ENCODE results near the gene USHBP1.

The USHBP1 gene

GRCh38 chr19:17235300-17235970 is 29.1 kb downstream of the USHBP1 start:
- Histone ChIP-seq H3K27ac (ENCODE audit: poor library complexity, severe bottlenecking) (peak overlapping the region; percentile 84), H3K36me3 (ENCODE audit: low read depth) (peaks cover 69% of the 10 kb centered on the region), H3K4me1 (ENCODE audit: insufficient read depth, poor library complexity, severe bottlenecking) (peaks cover 8% of the 10 kb centered on the region), H3K4me3 (ENCODE audit: severe bottlenecking) (peak overlapping the region; percentile 60), H3K27me3 (ENCODE audit: insufficient read depth, poor library complexity, severe bottlenecking) (no peaks in the 10 kb centered on the region), H3K9me3 (ENCODE audit: severe bottlenecking) (no peaks in the 10 kb centered on the region)
- ATAC-seq (ENCODE audit: low read depth), result peak; percentile 65
- peak; percentile 55 for TF ChIP-seq CTCF (IDR thresholded peaks at IDR 0.05; ENCODE audit: poor library complexity, severe bottlenecking)
- peak; percentile 72 for DNase-seq (ENCODE audit: low spot score)

DNA sequence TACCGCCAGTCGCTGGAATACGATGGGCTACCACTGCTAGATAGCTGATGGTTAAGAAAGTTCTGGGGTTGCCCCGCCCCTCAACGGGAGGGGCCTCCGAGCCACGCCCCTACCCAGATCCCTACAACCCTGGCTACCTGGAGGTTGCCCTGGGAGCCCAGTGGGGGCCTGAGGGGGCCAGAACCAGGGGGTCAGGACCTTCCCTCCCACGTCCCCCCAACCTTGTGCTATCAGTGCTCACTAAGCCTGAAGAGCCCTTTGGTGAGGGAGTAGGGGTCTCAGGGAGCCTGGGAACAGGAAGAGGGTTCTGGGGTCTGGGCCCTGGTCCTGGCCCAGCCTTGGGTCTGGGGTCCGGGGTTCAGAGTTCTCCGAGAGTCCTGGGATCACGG is 29.6 kb downstream of the USHBP1 start:
- H3K27me3 ChIP-seq (ENCODE audit: insufficient read depth, poor library complexity, severe bottlenecking), result no peaks in the 10 kb centered on the region
- peak overlapping the region; percentile 84 for H3K27ac ChIP-seq (ENCODE audit: poor library complexity, severe bottlenecking)
- DNase-seq (ENCODE audit: low spot score), result peak; percentile 70
- H3K4me1 ChIP-seq (ENCODE audit: insufficient read depth, poor library complexity, severe bottlenecking), result peaks cover 8% of the 10 kb centered on the region
- no peak for TF ChIP-seq CTCF (IDR thresholded peaks at IDR 0.05; ENCODE audit: poor library complexity, severe bottlenecking)
- no peaks in the 10 kb centered on the region for H3K9me3 ChIP-seq (ENCODE audit: severe bottlenecking)
- peak; percentile 76 for ATAC-seq (ENCODE audit: low read depth)
- H3K36me3 ChIP-seq (ENCODE audit: low read depth), result peaks cover 64% of the 10 kb centered on the region
- H3K4me3 ChIP-seq (ENCODE audit: severe bottlenecking), result peak overlapping the region; percentile 60

- no peak for DNase-seq (ENCODE audit: low spot score)
- no peak overlapping the region for H3K4me3 ChIP-seq (ENCODE audit: severe bottlenecking)
- H3K36me3 ChIP-seq (ENCODE audit: low read depth), result peaks cover 43% of the 10 kb centered on the region
- H3K27ac ChIP-seq (ENCODE audit: poor library complexity, severe bottlenecking), result no peak overlapping the region
- no peaks in the 10 kb centered on the region for H3K27me3 ChIP-seq (ENCODE audit: insufficient read depth, poor library complexity, severe bottlenecking)
- no peak for ATAC-seq (ENCODE audit: low read depth)
- no peak for TF ChIP-seq CTCF (IDR thresholded peaks at IDR 0.05; ENCODE audit: poor library complexity, severe bottlenecking)
- H3K4me1 ChIP-seq (ENCODE audit: insufficient read depth, poor library complexity, severe bottlenecking), result peaks cover 8% of the 10 kb centered on the region
- H3K9me3 ChIP-seq (ENCODE audit: severe bottlenecking), result no peaks in the 10 kb centered on the region
Measured at GRCh38 chr19:17232258-17232657, 32.3 kb downstream of the USHBP1 start.

DNA sequence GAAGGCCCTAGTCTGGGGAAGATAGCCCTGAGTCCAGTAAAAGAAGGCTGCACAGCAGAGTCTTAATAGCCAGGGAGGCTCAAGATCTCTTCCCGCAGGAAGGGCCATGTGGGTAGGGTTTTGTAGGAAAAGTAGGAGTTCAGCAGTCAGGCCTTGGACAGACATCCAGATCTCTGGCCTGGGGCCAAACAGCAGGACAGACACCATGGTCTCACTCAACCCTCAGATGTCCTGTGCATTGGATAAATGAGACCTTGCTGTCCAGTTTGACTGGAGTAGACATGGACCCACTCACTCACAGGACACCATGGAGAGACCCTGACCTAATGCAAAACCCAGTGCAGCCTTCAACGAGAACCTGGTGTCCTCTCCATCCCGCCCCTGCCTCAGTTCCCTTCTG is 34.7 kb downstream of the USHBP1 start:
- Histone ChIP-seq H3K27ac (ENCODE audit: poor library complexity, severe bottlenecking) (no peak overlapping the region), H3K4me1 (ENCODE audit: insufficient read depth, poor library complexity, severe bottlenecking) (peaks cover 4% of the 10 kb centered on the region), H3K36me3 (ENCODE audit: low read depth) (peaks cover 41% of the 10 kb centered on the region), H3K27me3 (ENCODE audit: insufficient read depth, poor library complexity, severe bottlenecking) (no peaks in the 10 kb centered on the region), H3K9me3 (ENCODE audit: severe bottlenecking) (no peaks in the 10 kb centered on the region), H3K4me3 (ENCODE audit: severe bottlenecking) (no peak overlapping the region)
- DNase-seq (ENCODE audit: low spot score) (no peak), ATAC-seq (ENCODE audit: low read depth) (no peak)
- no peak for TF ChIP-seq CTCF (IDR thresholded peaks at IDR 0.05; ENCODE audit: poor library complexity, severe bottlenecking)

- H3K4me1 ChIP-seq (ENCODE audit: insufficient read depth, poor library complexity, severe bottlenecking), result no peaks in the 10 kb centered on the region
- DNase-seq (ENCODE audit: low spot score) (no peak), ATAC-seq (ENCODE audit: low read depth) (no peak)
- H3K36me3 ChIP-seq (ENCODE audit: low read depth), result peaks cover 22% of the 10 kb centered on the region
- no peaks in the 10 kb centered on the region for H3K9me3 ChIP-seq (ENCODE audit: severe bottlenecking)
- TF ChIP-seq CTCF (IDR thresholded peaks at IDR 0.05; ENCODE audit: poor library complexity, severe bottlenecking), result no peak
- H3K27me3 ChIP-seq (ENCODE audit: insufficient read depth, poor library complexity, severe bottlenecking), result no peaks in the 10 kb centered on the region
- no peak overlapping the region for H3K27ac ChIP-seq (ENCODE audit: poor library complexity, severe bottlenecking)
- no peak overlapping the region for H3K4me3 ChIP-seq (ENCODE audit: severe bottlenecking)
Measured at GRCh38 chr19:17227798-17228367, 36.7 kb downstream of the USHBP1 start.

All from RWPE2 (cell line).